Head of caudate nucleus (tissue), 42 donors: ENCODE data around the gene ITIH1.

ENCODE experiments used
- DNase-seq, 42 donors: peaks; one replicate each; pipeline versions ENCODE4 v3.0.0 to v3.0.0-alpha.2; 2020 to 2021; ENCODE audit warnings: mixed read lengths in 7 of 42
- intact Hi-C: fragments of 100-400 bp; cut with DNase I; formaldehyde crosslinking; loops from one replicate; pipeline ENCODE4 v1.15.0; 2022

The ITIH1 gene

DNA sequence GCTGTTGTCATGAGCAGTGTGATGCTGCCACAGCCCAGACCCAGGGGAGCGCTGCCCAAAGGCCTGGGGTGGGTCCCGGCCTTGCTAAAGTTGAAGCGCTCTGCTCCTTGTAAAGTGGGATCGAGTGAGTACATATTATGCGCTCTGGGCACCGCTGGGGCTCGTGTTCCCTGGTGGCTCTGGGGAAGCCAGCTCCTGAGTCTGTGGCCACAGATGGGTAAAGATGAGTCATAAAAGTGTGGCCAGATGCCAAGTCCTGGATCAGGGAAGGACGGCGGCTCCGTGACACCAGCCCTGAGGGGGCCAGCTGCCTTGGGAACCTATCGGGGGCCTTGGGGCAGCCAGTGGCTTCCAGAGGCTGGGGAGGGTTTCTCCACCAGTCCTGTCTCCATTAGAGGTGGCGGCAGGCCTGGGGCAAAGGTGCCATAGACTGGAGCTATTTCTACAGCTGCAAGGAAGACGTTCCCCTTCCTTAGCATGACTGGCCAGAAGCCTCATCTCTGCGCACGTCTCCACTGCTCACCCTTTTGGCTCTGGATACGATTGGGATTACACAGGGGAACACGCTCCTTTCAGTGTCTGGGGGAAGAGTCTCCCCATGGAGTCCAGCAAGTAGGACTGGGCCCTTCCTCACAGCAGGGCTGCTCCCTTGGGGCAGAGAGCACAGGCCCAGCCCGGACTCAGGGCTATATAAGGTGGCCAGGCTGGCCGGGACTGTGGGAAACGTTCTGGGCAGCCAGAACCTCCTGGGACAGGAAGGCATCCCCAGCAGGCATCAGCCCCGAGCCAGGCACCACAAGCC lies 54.3 kb downstream of the ITIH1 start:
- peak in 11 of 42 donors; percentile 4 to 71 (median 20) for DNase-seq

DNA sequence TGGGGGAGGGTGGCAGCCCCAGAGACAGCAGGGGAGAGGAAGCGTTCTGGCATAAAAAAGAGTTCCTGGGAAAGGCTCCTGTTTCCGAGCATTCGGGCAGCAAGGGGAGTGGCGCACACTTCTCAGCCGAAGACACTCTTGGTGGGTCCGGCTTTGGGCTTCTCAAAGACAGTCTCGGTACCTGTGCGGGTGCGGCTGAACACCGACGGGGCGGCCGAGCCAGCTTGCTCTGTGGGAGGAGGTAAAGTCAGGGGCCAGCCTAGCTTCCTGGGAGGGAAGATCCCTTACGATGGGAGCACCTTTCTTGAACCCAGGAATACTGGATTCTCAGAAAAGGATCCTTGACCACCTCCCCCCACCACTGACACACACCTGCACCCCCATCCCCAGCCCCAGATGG lies 55.8 kb downstream of the ITIH1 start:
- no peak for DNase-seq
- intact Hi-C loops, result no loop called here

More for the DNA sequence above, 54.3 kb downstream of the ITIH1 start:
- intact Hi-C loops, result no loop called here

DNA sequence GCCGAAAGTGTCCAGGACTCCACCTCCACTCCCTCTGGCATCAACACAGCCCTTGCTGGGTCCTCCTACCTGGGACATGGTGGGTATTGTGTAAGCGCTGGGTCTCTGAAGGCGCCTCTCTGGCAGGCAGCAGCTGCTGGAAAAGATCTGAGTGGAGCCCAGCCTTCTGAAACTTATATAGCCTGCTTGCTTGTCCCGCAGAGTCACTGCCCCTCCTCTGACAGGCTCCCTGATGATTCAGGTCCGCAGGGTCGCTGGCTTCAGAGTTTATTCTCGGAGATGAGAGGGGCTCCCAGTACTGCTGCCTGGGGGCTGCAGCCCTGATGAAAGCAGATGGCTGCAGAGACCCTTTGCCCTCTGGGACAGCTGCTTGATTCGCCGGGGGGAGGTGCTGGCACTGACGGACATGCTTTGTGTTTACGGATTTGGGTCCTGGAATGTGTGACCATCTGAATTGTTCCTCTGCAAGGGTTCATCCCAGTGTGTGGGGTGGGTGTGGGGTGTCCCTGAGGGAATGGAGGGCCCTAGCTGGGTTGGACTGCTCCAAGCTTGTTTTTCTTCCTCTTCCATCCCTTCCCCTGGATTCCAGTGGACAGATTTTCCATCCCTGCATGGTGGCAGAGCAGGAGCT lies 57.6 kb downstream of the ITIH1 start, which contains the start of gene MUSTN1:
Gene MUSTN1, minus strand, starts transcription at position 149 of the 631 bp plus-strand sequence. Its CDS starts 71 bp downstream, at position 78.
- intact Hi-C loops, result no loop called here
- no peak for DNase-seq

DNA sequence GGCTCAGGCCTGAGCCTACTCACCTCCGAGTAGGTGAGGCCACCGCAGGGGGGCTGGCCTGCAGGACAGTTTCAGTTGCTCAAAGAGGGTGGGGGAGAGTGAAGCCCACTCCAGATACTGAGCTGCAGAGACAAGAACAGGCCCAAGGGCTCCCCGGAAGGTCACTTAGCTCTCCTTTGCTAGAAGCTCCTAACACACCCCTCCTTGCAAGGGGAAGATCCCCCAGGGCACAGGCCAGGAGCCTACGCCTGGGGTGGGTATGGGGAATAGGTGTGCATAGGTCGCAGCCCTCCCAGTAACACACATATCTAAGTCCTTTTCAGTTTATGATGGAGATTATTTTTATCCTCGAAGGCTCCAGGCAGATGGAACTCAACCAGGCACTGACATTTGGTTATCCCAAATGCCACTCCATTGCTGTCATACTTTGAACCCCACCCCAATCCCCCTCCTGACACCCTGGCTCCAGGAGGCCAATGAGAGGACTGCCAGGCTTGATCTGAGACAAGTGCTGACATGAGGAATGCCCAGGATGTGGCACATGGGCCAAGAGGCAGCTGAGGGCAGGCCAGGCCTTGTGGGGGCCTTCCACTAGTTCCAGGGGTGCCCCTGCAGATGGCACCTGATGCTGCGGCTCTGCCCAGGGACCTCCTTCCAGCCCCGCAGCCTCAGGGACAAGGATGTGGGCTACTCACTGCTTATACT lies 58.5 kb downstream of the ITIH1 start:
- no peak for DNase-seq
- intact Hi-C loops, result no loop called here

DNA sequence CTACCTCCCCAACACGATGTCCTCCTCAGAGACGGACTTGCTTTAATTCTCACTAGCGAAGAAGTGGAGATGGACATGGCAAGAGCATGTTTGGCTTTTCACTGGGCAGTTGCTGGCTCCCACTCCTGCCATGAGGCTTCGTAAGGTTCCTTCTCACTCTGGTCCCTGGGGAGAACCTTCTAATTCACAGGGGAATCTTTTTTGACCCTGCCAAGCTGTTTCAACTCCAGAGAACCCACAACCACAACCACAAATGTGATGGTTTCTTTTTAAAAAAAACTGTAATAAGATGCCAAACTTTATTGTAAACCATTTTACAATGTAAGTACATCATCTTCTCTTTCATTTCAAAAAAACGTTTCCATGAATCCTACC lies 59.1 kb downstream of the ITIH1 start:
- no peak for DNase-seq
- intact Hi-C loops, result no loop called here

DNA sequence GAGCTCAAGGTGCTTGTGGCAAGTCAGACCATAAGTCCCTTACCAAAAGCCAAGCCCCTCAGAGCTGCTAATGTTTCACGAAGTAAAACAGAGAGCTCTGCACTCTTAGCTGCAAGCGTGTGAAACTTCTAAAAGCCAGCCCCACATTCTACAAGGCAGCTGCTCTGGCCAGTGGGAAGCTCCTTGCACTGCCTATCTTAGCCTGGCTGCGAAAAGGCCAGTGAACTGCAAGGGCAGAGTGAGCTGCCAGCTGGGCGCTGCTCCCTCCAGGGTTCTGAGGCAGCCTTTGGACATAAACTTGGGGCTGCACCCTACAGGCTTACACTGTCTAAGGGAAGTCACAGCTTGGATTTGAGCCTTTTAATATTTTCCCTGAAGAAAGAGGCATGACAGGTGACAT lies 59.6 kb downstream of the ITIH1 start:
- intact Hi-C loops, result no loop called here
- no peak for DNase-seq

DNA sequence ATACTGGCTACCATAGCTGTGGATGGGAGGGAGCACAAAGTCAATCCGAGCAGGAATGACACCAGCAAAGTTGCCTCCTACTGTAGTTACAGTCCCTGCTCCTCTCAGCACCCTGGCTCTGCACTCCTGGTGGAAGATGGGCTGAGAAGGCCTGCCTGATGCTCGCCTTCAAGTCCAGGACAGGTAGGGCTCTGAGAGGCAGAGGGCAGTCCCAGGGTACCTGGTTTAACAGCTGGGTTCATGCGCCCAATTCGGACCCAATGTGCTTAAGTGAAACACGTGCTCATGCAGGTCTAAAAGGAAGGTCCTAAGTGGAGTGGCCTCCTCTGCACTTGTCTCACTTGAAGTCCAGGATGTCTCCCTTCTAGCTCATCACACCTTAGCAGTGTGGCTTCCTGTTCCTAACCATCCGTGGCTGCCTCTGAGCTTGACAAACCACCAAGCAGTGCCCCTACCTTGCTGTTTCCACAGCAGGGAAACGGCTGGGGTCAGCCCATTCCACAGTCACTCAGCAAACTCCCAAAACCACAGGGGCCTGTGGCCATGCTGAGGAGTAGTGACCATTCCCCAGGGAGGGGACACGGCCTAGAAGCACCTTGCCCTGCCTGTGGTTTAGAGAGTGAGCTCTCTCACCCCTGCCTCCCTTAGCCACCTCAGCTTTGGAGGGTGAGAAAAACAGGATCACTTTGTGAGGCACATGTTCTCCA lies 61.3 kb downstream of the ITIH1 start:
- no peak for DNase-seq
- intact Hi-C loops, result no loop called here

DNA sequence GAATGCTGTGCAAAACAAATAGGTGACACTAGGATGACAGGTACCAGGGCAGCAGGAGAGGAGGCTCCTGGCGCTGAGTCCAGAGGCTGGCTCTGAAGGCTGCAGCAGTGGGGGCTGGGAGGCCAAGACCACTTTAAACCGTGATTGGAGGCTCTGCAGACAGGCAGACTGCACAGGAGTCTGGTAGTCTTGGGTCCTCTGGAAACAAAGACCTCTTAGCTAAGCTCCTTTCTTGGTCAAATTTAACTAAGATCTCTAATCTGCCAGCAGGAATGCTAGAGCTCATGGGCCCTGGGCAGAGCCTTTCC lies 61.8 kb downstream of the ITIH1 start:
- no peak for DNase-seq
- intact Hi-C loops, result no loop called here

DNA sequence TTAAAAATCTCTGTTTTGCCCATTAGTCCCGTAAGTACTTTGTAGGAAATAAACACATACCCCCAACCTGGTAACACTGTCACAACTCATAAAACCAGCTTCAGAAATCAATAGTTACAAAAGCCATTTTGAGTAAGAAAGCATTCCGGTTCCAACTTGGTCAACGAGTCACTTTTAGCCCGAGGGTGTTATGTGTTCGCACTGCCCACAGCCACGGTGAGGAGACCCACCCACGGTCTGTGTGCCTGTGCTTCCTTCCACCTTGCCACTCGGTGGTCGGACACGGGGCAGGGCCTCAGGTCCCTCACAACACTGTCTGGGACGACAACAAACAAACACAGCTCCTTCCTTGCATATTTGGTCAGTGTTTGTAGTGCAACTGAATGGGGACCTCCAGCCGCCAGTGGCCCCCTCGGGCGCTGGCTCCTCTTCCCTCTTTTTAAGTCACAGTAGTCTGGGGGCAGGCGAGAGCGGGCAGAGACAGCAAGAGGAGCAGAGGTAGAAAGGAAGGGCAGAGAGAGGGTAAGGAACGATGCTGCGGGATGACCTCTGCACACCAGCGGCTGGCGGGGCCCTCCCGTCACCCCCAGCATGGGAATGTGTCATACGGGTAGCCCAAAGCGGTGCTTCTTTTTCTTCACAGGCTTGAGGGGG lies 62.6 kb downstream of the ITIH1 start:
- no peak for DNase-seq
- intact Hi-C loops, result loop anchor here (10.0 kb wide), 1 partner anchor 235 kb away; no protein-coding TSS in a partner anchor

DNA sequence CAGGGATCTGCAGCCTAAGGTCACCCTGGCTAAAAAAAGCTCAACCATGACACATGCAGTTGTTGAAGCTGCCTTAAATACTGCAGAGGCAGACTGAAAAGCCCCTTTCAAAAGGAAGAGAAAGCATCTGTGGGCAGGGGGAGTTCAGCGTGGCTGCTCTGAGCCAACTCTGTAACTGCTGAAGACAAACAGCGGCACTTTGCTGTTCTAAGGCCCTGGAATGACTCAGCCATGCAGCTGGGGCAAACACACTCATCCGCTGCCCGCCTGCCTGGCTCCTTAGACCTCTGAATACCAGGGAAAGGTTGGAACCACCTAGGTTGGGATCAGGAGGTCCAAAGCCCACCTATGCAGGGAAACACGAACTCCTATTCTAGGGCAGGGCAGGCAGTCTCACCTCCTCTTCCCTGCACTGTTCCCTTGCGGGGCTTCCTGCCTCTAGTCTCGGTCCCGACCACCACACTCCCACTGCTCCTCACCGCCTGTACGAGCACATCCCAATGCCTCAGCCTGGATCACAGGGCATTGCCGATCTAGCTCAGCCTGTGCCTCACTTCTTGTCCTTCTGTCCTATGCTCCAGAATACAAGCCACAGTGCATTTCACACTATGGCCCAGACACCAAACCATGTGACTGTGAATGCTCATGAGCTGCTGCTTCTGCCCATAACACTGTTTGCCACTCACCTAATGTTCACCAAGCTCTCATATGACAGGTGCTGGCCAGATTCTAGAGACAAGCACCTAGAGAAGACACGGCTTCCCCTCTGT lies 64.0 kb downstream of the ITIH1 start:
- DNase-seq, result no peak
- intact Hi-C loops, result loop anchor here (10.0 kb wide), 1 partner anchor 233 kb away; no protein-coding TSS in a partner anchor
